AG09309 (cell line): ENCODE results near the gene HBG1.

ENCODE experiments used
- DNase-seq: peaks from one replicate; pipeline ENCODE4 v3.0.0-alpha.2; 2010; ENCODE audit warnings: low read depth
- H3K4me3 ChIP-seq: 2 replicates; pipeline ENCODE4 v1.5.1; 2011; ENCODE audit warnings: mild to moderate bottlenecking, low read depth, low read length, moderate library complexity; ENCODE audit not compliant: control insufficient read depth
- CTCF ChIP-seq: IDR thresholded peaks from 2 replicates; pipeline ENCODE4 v1.5.1; 2011; ENCODE audit warnings: mild to moderate bottlenecking, low read depth, low read length, inconsistent platforms; ENCODE audit not compliant: insufficient read depth, control insufficient read depth; ENCODE audit errors: missing control alignments

The HBG1 gene

GRCh38 chr11:5246772-5247471 is 2.7 kb downstream of the HBG1 start:
- DNase-seq, result no peak
- H3K4me3 ChIP-seq, result no peak overlapping the region
- no peak for TF ChIP-seq CTCF

GRCh38 chr11:5245155-5245554 is 4.5 kb downstream of the HBG1 start:
- no peak for TF ChIP-seq CTCF
- DNase-seq, result no peak
- H3K4me3 ChIP-seq, result no peak overlapping the region

GRCh38 chr11:5243816-5244180 is 5.9 kb downstream of the HBG1 start:
- no peak for TF ChIP-seq CTCF
- no peak for DNase-seq
- H3K4me3 ChIP-seq, result no peak overlapping the region

- DNase-seq, result no peak
- no peak overlapping the region for H3K4me3 ChIP-seq
- no peak for TF ChIP-seq CTCF
Measured at GRCh38 chr11:5242933-5243815, 6.5 kb downstream of the HBG1 start.

- no peak for TF ChIP-seq CTCF
- no peak overlapping the region for H3K4me3 ChIP-seq
- no peak for DNase-seq
Measured at GRCh38 chr11:5242208-5242607, 7.4 kb downstream of the HBG1 start.

GRCh38 chr11:5241458-5241857 is 8.2 kb downstream of the HBG1 start:
- DNase-seq, result no peak
- H3K4me3 ChIP-seq, result no peak overlapping the region
- TF ChIP-seq CTCF, result no peak
